Natural killer cell (primary cell): Measurements from ENCODE around the gene DPP9. TPM values are rescaled to one million over a fixed set of nuclear protein-coding genes. Genes with fewer than 3 reads are reported as not detected.

Experiments used
- ATAC-seq, 3 donors: fragments of 150-1000 bp in 2 of 3; fragments of 200-7000 bp in 1 of 3; cut with Tn5 transposase; 1 replicate in 1 of 3; 2 replicates in 2 of 3; pipeline ENCODE4 v1.10.0; 2021; ENCODE audit warnings: mild to moderate bottlenecking in 2 of 3, moderate library complexity in 2 of 3
- DNase-seq, 2 donors: peaks; one replicate each; pipeline versions ENCODE4 v3.0.0 to v3.0.0-alpha.2; 2013 to 2021; ENCODE audit warnings: mixed read lengths in 1 of 2
- H3K27ac ChIP-seq: one replicate; pipeline ENCODE4 v1.5.1; 2013; ENCODE audit warnings: mild to moderate bottlenecking, low read length
- H3K27me3 ChIP-seq: one replicate; pipeline ENCODE4 v1.6.1; 2013; ENCODE audit warnings: low read length; ENCODE audit not compliant: control insufficient read depth, insufficient read depth
- H3K36me3 ChIP-seq: one replicate; pipeline ENCODE4 v1.6.1; 2013; ENCODE audit warnings: low read length; ENCODE audit not compliant: control insufficient read depth, insufficient read depth
- H3K4me1 ChIP-seq: one replicate; pipeline ENCODE4 v1.6.1; 2013; ENCODE audit warnings: low read length; ENCODE audit not compliant: control insufficient read depth, insufficient read depth
- H3K4me3 ChIP-seq: one replicate; pipeline ENCODE4 v1.5.1; 2013; ENCODE audit warnings: low read length
- H3K9me3 ChIP-seq: one replicate; pipeline ENCODE4 v1.6.1; 2013; ENCODE audit warnings: low read length; ENCODE audit not compliant: control insufficient read depth, insufficient read depth
- H3K27ac Mint-ChIP-seq, 2 donors: one replicate each; pipeline ENCODE4 v1.8.0; 2022; ENCODE audit warnings: mild to moderate bottlenecking in 2 of 2, mixed read lengths in 2 of 2, moderate library complexity in 1 of 2
- H3K27me3 Mint-ChIP-seq, 2 donors: one replicate each; pipeline ENCODE4 v1.8.0; 2022; ENCODE audit warnings: low read depth in 2 of 2, mixed read lengths in 2 of 2
- H3K36me3 Mint-ChIP-seq: one replicate; pipeline ENCODE4 v1.8.0; 2022; ENCODE audit warnings: mixed read lengths
- H3K4me1 Mint-ChIP-seq, 2 donors: one replicate each; pipeline ENCODE4 v1.8.0; 2022; ENCODE audit warnings: mixed read lengths in 2 of 2
- H3K4me3 Mint-ChIP-seq: one replicate; pipeline ENCODE4 v1.8.0; 2022; ENCODE audit warnings: mild to moderate bottlenecking, moderate library complexity, mixed read lengths
- H3K9me3 Mint-ChIP-seq, 2 donors: one replicate each; pipeline ENCODE4 v1.8.0; 2022; ENCODE audit warnings: mixed read lengths in 2 of 2
- WGBS: methylation state at CpG from one replicate; pipeline ENCODE4 v1.1.7; 2013; ENCODE audit warnings: missing lambda C conversion rate; ENCODE audit not compliant: insufficient coverage; 5-methylcytosine and 5-hydroxymethylcytosine counted together
- intact Hi-C: fragments of 100-400 bp; cut with micrococcal nuclease; formaldehyde crosslinking; loops from one replicate; pipeline ENCODE4 v1.14.2; 2022
- total RNA-seq, 4 donors: library from RNA; stranded (reverse); fragments of 120-200 nt in 1 of 4; gene quantifications; one replicate each; pipeline versions ENCODE4 v1.2.3 to v1.2.4, GENCODE V29; 2013 to 2022
- TF ChIP-seq, protein P1 (sequence below): fragments of 200-600 bp; IDR thresholded peaks from one replicate; pipeline ENCODE4 v1.8.0; 2022; ENCODE audit warnings: antibody characterized with exemption

Gene DPP9
- total RNA-seq, 3 donors from 2014 or later (not counting 1 experiment from before 2014, with no cell fraction given): 133 to 183 (median 165) TPM

DNA sequence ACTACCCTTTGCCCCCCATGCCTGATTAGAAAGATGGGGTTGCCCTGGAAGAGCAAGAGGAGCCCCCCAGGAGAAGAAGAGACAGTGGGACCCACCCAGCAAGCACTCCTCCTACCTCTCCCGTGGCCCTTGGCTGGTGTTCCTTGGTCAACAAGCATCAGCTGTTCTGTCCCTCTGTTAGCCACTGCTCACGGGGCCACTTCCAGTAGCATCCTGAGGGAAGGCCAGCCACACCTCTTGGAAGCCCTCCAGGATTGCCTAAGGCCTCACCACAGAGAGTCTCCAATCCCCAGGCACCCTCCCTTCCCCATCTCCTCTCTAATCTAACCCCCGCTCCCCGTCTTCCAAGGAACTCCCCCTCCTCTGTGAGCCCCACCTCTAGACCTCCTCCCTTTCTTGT, 15.1 kb upstream of the DPP9 start:
- Histone ChIP-seq H3K4me1 (no peaks in the 10 kb centered on the region), H3K9me3 (no peaks in the 10 kb centered on the region), H3K27me3 (peaks cover 5% of the 10 kb centered on the region), H3K4me3 (no peak overlapping the region), H3K27ac (no peak overlapping the region), H3K36me3 (no peaks in the 10 kb centered on the region)
- H3K4me3 Mint-ChIP-seq: no peak overlapping the region
- no peaks in the 10 kb centered on the region for H3K9me3 Mint-ChIP-seq
- peaks cover 0 to 13% of the 10 kb centered on the region in 2 donors for H3K27me3 Mint-ChIP-seq
- intact Hi-C loops: no loop called here
- H3K36me3 Mint-ChIP-seq: no peaks in the 10 kb centered on the region
- H3K27ac Mint-ChIP-seq: no peak overlapping the region
- no peaks in the 10 kb centered on the region for H3K4me1 Mint-ChIP-seq
- WGBS: 60% methylated on average over 4 of the region's 4 CpGs
- no peak for ATAC-seq
- TF ChIP-seq, protein P1, sequence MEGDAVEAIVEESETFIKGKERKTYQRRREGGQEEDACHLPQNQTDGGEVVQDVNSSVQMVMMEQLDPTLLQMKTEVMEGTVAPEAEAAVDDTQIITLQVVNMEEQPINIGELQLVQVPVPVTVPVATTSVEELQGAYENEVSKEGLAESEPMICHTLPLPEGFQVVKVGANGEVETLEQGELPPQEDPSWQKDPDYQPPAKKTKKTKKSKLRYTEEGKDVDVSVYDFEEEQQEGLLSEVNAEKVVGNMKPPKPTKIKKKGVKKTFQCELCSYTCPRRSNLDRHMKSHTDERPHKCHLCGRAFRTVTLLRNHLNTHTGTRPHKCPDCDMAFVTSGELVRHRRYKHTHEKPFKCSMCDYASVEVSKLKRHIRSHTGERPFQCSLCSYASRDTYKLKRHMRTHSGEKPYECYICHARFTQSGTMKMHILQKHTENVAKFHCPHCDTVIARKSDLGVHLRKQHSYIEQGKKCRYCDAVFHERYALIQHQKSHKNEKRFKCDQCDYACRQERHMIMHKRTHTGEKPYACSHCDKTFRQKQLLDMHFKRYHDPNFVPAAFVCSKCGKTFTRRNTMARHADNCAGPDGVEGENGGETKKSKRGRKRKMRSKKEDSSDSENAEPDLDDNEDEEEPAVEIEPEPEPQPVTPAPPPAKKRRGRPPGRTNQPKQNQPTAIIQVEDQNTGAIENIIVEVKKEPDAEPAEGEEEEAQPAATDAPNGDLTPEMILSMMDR: no peak
- DNase-seq: no peak

DNA sequence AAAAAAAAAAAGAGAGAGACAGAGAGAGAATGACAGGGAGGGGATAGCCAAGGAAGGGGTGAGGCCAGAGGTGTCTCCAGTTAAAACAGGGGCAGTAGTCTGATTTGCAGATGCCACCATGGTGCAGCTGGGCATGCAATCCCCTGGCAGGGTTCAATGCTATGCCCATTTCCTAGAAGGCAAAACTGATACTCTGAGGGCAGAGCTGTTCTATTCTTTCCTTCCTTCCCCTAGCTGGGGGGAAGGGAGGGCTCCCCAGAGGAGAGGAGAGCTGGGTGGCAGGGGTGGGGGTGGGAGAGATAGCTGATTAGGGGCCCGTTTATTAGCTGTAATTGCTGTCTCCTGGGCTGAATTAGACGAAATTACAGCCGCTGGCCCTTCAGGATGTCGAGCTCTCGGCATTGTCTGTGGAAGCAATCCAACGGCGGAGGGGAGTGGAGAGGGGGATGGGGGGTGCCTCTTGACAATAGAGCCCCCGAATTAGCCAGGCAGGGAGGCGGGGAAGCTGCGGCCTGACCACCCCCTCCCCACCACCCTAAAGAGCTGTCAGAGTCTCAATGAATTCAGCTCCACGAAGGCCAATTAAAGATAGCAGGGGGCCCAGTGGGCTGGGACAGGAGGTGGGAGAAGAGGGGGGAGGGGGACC, 14.4 kb upstream of the DPP9 start:
- TF ChIP-seq, protein P1: no peak
- peaks cover 5% of the 10 kb centered on the region for H3K27me3 ChIP-seq
- intact Hi-C loops: no loop called here
- H3K27ac ChIP-seq: no peak overlapping the region
- H3K27ac Mint-ChIP-seq: no peak overlapping the region
- H3K36me3 Mint-ChIP-seq: no peaks in the 10 kb centered on the region
- H3K9me3 Mint-ChIP-seq: no peaks in the 10 kb centered on the region
- peaks cover 0 to 11% of the 10 kb centered on the region in 2 donors for H3K27me3 Mint-ChIP-seq
- H3K9me3 ChIP-seq: no peaks in the 10 kb centered on the region
- ATAC-seq: no peak
- no peak for DNase-seq
- 18% methylated on average over 8 of the region's 11 CpGs for WGBS
- H3K4me3 Mint-ChIP-seq: no peak overlapping the region
- H3K4me3 ChIP-seq: no peak overlapping the region
- no peaks in the 10 kb centered on the region for H3K4me1 ChIP-seq
- no peaks in the 10 kb centered on the region for H3K4me1 Mint-ChIP-seq
- H3K36me3 ChIP-seq: no peaks in the 10 kb centered on the region

DNA sequence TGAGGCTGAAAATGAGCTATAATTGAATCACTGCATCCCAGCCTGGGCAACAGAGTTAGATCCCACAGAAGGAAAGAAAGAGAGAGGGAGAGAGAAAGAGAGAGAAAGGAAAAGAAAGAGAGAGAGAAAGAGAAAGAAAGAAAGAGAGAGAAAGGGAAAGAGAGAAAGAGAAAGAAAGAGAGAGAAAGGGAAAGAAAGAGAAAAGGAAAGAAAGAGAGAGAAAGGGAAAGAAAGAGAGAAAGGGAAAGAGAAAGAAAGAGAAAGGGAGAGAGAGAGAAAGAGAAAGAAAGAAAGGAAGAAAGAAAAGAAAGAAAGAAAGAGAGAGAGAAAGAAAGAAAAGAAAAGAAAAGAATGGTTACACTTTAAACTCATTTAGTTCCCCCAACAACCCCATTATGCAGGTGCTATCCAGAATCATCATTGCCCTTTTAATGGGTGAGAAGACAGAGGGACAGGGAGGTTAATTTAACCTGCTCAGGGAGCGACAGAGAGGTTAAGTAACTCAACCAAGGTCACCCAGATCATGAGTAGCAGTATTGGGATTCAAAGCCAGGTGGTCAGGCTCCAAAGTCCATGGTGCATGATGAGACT, 10.2 kb upstream of the DPP9 start:
- Histone ChIP-seq H3K4me1 (peaks cover 3% of the 10 kb centered on the region), H3K4me3 (no peak overlapping the region), H3K36me3 (no peaks in the 10 kb centered on the region), H3K9me3 (no peaks in the 10 kb centered on the region), H3K27ac (no peak overlapping the region), H3K27me3 (peaks cover 3% of the 10 kb centered on the region)
- peaks cover 0 to 3% of the 10 kb centered on the region in 2 donors for H3K27me3 Mint-ChIP-seq
- no peak overlapping the region for H3K4me3 Mint-ChIP-seq
- H3K27ac Mint-ChIP-seq: no peak overlapping the region
- H3K36me3 Mint-ChIP-seq: no peaks in the 10 kb centered on the region
- intact Hi-C loops: no loop called here
- no peak for ATAC-seq
- H3K4me1 Mint-ChIP-seq: peaks cover 5 to 15% of the 10 kb centered on the region in 2 donors
- DNase-seq: no peak
- TF ChIP-seq, protein P1: no peak
- no peaks in the 10 kb centered on the region for H3K9me3 Mint-ChIP-seq
- 56% methylated on average over 1 of the region's 1 CpG for WGBS
